Measurements from ENCODE around the gene ARHGEF37. TPM values are rescaled to one million over a fixed set of nuclear protein-coding genes. Genes with fewer than 3 reads are reported as not detected.

ARHGEF37 gene
- total and polyA plus RNA-seq, 2 of the 8 experiments (the other 6 are each of a cell fraction or from before 2014, with no cell fraction given), result 0.21 to 0.48 TPM

DNA sequence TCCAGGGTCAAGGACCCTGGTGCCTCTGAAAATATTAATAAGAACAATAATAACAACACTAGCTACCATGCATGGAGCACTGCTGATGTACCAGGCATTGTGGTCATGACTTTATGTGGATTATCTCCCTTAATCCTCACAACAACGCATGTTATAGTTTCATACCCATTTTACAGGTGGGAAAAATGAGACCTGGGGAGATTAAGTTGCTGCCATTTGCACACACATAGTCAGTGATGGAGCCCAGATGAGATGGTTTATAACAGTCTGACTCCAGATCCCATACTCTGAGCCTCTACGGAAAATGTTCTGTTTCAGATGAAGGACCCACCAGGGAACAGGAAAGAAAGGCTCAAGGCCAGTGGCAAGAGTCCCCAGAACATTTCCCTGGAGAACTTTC is 100.6 kb downstream of the ARHGEF37 start (continued):
- TF ChIP-seq, protein P1, sequence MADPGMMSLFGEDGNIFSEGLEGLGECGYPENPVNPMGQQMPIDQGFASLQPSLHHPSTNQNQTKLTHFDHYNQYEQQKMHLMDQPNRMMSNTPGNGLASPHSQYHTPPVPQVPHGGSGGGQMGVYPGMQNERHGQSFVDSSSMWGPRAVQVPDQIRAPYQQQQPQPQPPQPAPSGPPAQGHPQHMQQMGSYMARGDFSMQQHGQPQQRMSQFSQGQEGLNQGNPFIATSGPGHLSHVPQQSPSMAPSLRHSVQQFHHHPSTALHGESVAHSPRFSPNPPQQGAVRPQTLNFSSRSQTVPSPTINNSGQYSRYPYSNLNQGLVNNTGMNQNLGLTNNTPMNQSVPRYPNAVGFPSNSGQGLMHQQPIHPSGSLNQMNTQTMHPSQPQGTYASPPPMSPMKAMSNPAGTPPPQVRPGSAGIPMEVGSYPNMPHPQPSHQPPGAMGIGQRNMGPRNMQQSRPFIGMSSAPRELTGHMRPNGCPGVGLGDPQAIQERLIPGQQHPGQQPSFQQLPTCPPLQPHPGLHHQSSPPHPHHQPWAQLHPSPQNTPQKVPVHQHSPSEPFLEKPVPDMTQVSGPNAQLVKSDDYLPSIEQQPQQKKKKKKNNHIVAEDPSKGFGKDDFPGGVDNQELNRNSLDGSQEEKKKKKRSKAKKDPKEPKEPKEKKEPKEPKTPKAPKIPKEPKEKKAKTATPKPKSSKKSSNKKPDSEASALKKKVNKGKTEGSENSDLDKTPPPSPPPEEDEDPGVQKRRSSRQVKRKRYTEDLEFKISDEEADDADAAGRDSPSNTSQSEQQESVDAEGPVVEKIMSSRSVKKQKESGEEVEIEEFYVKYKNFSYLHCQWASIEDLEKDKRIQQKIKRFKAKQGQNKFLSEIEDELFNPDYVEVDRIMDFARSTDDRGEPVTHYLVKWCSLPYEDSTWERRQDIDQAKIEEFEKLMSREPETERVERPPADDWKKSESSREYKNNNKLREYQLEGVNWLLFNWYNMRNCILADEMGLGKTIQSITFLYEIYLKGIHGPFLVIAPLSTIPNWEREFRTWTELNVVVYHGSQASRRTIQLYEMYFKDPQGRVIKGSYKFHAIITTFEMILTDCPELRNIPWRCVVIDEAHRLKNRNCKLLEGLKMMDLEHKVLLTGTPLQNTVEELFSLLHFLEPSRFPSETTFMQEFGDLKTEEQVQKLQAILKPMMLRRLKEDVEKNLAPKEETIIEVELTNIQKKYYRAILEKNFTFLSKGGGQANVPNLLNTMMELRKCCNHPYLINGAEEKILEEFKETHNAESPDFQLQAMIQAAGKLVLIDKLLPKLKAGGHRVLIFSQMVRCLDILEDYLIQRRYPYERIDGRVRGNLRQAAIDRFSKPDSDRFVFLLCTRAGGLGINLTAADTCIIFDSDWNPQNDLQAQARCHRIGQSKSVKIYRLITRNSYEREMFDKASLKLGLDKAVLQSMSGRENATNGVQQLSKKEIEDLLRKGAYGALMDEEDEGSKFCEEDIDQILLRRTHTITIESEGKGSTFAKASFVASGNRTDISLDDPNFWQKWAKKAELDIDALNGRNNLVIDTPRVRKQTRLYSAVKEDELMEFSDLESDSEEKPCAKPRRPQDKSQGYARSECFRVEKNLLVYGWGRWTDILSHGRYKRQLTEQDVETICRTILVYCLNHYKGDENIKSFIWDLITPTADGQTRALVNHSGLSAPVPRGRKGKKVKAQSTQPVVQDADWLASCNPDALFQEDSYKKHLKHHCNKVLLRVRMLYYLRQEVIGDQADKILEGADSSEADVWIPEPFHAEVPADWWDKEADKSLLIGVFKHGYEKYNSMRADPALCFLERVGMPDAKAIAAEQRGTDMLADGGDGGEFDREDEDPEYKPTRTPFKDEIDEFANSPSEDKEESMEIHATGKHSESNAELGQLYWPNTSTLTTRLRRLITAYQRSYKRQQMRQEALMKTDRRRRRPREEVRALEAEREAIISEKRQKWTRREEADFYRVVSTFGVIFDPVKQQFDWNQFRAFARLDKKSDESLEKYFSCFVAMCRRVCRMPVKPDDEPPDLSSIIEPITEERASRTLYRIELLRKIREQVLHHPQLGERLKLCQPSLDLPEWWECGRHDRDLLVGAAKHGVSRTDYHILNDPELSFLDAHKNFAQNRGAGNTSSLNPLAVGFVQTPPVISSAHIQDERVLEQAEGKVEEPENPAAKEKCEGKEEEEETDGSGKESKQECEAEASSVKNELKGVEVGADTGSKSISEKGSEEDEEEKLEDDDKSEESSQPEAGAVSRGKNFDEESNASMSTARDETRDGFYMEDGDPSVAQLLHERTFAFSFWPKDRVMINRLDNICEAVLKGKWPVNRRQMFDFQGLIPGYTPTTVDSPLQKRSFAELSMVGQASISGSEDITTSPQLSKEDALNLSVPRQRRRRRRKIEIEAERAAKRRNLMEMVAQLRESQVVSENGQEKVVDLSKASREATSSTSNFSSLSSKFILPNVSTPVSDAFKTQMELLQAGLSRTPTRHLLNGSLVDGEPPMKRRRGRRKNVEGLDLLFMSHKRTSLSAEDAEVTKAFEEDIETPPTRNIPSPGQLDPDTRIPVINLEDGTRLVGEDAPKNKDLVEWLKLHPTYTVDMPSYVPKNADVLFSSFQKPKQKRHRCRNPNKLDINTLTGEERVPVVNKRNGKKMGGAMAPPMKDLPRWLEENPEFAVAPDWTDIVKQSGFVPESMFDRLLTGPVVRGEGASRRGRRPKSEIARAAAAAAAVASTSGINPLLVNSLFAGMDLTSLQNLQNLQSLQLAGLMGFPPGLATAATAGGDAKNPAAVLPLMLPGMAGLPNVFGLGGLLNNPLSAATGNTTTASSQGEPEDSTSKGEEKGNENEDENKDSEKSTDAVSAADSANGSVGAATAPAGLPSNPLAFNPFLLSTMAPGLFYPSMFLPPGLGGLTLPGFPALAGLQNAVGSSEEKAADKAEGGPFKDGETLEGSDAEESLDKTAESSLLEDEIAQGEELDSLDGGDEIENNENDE (IDR thresholded peaks at IDR 0.05; ENCODE audit: insufficient replicate concordance, low read length), result no peak
- TF ChIP-seq TAF1 (IDR thresholded peaks at IDR 0.05; ENCODE audit: low read depth, low read length), result no peak
- no peak for TF ChIP-seq SRF (IDR thresholded peaks at IDR 0.05; ENCODE audit: low read depth, low read length)
- TF ChIP-seq RFX5 (IDR thresholded peaks at IDR 0.05; ENCODE audit: borderline replicate concordance, low read depth, low read length), result no peak
- TF ChIP-seq EGR1 (IDR thresholded peaks at IDR 0.05; ENCODE audit: borderline replicate concordance, low read depth, low read length), result no peak
- no peak for TF ChIP-seq RXRA (IDR thresholded peaks at IDR 0.05; ENCODE audit: insufficient read depth, low read depth, low read length)
- TF ChIP-seq NANOG (IDR thresholded peaks at IDR 0.05; ENCODE audit: insufficient read depth, low read depth, low read length, poor library complexity, severe bottlenecking), result no peak
- no peak for TF ChIP-seq TEAD4 (IDR thresholded peaks at IDR 0.05; ENCODE audit: low read depth, low read length)
- TF ChIP-seq CBX8 (IDR thresholded peaks at IDR 0.05; ENCODE audit: borderline replicate concordance, low read depth, low read length), result no peak
- TF ChIP-seq POLR2AphosphoS5 (IDR thresholded peaks at IDR 0.05; ENCODE audit: low read depth, low read length), result no peak
- TF ChIP-seq, protein P2, sequence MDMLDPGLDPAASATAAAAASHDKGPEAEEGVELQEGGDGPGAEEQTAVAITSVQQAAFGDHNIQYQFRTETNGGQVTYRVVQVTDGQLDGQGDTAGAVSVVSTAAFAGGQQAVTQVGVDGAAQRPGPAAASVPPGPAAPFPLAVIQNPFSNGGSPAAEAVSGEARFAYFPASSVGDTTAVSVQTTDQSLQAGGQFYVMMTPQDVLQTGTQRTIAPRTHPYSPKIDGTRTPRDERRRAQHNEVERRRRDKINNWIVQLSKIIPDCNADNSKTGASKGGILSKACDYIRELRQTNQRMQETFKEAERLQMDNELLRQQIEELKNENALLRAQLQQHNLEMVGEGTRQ (IDR thresholded peaks at IDR 0.05; ENCODE audit: low read length), result no peak
